ENCODE measurements around the gene KDM1B. TPM values are rescaled to one million over a fixed set of nuclear protein-coding genes. Genes with fewer than 3 reads are reported as not detected.
"Not testable (repeated sequence)": the region's sequence is repeated elsewhere in the genome, so short reads cannot be mapped to it uniquely, and the experiment has no call there.

Gene KDM1B
- total RNA-seq, 4 donors from 2014 or later = 12.1 to 15.8 (median 12.7) TPM

- TF ChIP-seq CTCF (IDR thresholded peaks at IDR 0.05) = no peak
- no peak for ATAC-seq (ENCODE audit: low FRiP score)
- DNase-seq (ENCODE audit: low spot score) = no peak
These were observed 66.0 kb downstream of the KDM1B start for GRCh38 chr6:18221288-18221615.

- not testable (repeated sequence) for ATAC-seq (ENCODE audit: low FRiP score); DNase-seq (ENCODE audit: low spot score)
These were observed 71.4 kb downstream of the KDM1B start for GRCh38 chr6:18226451-18227105.

GRCh38 chr6:18227166-18227565, 71.9 kb downstream of the KDM1B start:
- DNase-seq (ENCODE audit: low spot score); ATAC-seq (ENCODE audit: low FRiP score): not testable (repeated sequence)

- not testable (repeated sequence) for DNase-seq (ENCODE audit: low spot score); ATAC-seq (ENCODE audit: low FRiP score)
These were observed 73.4 kb downstream of the KDM1B start for GRCh38 chr6:18228590-18228989.

GRCh38 chr6:18231856-18232255, 76.6 kb downstream of the KDM1B start:
- DNase-seq (ENCODE audit: low spot score); ATAC-seq (ENCODE audit: low FRiP score): not testable (repeated sequence)

- not testable (repeated sequence) for DNase-seq (ENCODE audit: low spot score); ATAC-seq (ENCODE audit: low FRiP score)
These were observed 78.5 kb downstream of the KDM1B start for GRCh38 chr6:18233770-18234169.

GRCh38 chr6:18234564-18234963, 79.3 kb downstream of the KDM1B start:
- TF ChIP-seq CTCF (IDR thresholded peaks at IDR 0.05) = no peak
- DNase-seq (ENCODE audit: low spot score) (no peak), ATAC-seq (ENCODE audit: low FRiP score) (no peak)

- DNase-seq (ENCODE audit: low spot score) (no peak), ATAC-seq (ENCODE audit: low FRiP score) (no peak)
- TF ChIP-seq CTCF (IDR thresholded peaks at IDR 0.05) = no peak
These were observed 80.3 kb downstream of the KDM1B start for GRCh38 chr6:18235524-18235923.

GRCh38 chr6:18237167-18237566, 81.9 kb downstream of the KDM1B start:
- DNase-seq (ENCODE audit: low spot score) (no peak), ATAC-seq (ENCODE audit: low FRiP score) (no peak)
- no peak for TF ChIP-seq CTCF (IDR thresholded peaks at IDR 0.05)

GRCh38 chr6:18240230-18240629, 85.0 kb downstream of the KDM1B start:
- TF ChIP-seq CTCF (IDR thresholded peaks at IDR 0.05) = no peak
- DNase-seq (ENCODE audit: low spot score) (no peak), ATAC-seq (ENCODE audit: low FRiP score) (no peak)

All from omental fat pad (tissue), 4 donors.